ENCODE data around the gene NPLOC4. TPM values are rescaled to one million over a fixed set of nuclear protein-coding genes. Genes with fewer than 3 reads are reported as not detected.

The NPLOC4 gene
- total and polyA plus RNA-seq, 2 of the 13 experiments (the other 11 are each of a cell fraction or from before 2014, with no cell fraction given), result 57.0 to 97.0 TPM

- no peak for TF ChIP-seq CEBPZ (IDR thresholded peaks at IDR 0.05; ENCODE audit: low read length)
These were observed 61.1 kb downstream of the NPLOC4 start (continued) for GRCh38 chr17:81575836-81576235.

- no peak for TF ChIP-seq MAZ (IDR thresholded peaks at IDR 0.05; ENCODE audit: borderline replicate concordance, low read depth, low read length)
- TF ChIP-seq MAZ (CRISPR knock-in tag; IDR thresholded peaks at IDR 0.05; ENCODE audit: low read depth), result no peak
- no peak for TF ChIP-seq MED13 (CRISPR knock-in tag; IDR thresholded peaks at IDR 0.05)
- no peak for TF ChIP-seq ZNF547 (CRISPR knock-in tag; IDR thresholded peaks at IDR 0.05)
- Histone ChIP-seq H3K79me2 (ENCODE audit: insufficient read depth, low read length) (peaks cover 14% of the 10 kb centered on the region), H2AFZ (ENCODE audit: low read length) (no peak overlapping the region), H3K27ac (ENCODE audit: extremely low read length, insufficient read depth, low read length) (no peak overlapping the region), H3K4me1 (ENCODE audit: insufficient read depth, low read length) (peaks cover 34% of the 10 kb centered on the region), H4K20me1 (ENCODE audit: insufficient read depth, low read length) (no peaks in the 10 kb centered on the region; the same call in 1 of the 2 replicates), H3K9me3 (ENCODE audit: low read length) (no peaks in the 10 kb centered on the region), H3K27me3 (ENCODE audit: control insufficient read depth in 1 of 2, insufficient read depth in 2 of 2, low read length in 2 of 2) (no peaks in the 10 kb centered on the region), H3K36me3 (replicated peaks in 1 of 2; ENCODE audit: control insufficient read depth in 1 of 2, insufficient read depth in 2 of 2, low read length in 2 of 2) (peaks cover 33 to 57% of the 10 kb centered on the region in 2 experiments), H3K9ac (ENCODE audit: insufficient read depth, low read depth, low read length) (no peak overlapping the region), H3K4me2 (ENCODE audit: low read depth, low read length) (no peak overlapping the region), H3K4me3 (replicated peaks in 1 of 3; ENCODE audit: insufficient read depth in 1 of 3, low read depth in 2 of 3, low read length in 3 of 3) (no peak overlapping the region)
- no peak for ATAC-seq
- CTCF ChIA-PET (ENCODE audit: low intra/inter-chr PET ratio, low total read pairs), result no interaction called here
- no peak for DNase-seq (ENCODE audit: low spot score)
- intact Hi-C loops (cut with micrococcal nuclease; ENCODE audit: unreplicated experiment), result no loop called here
- in situ Hi-C loops (cut with HindIII; ENCODE audit: extremely low pct_ligation_motif_present, low pct_unique_long_range_greater_than_20kb), result no loop called here
- FAIRE-seq, result no peak
- WGBS (ENCODE audit: low lambda C conversion rate), result 98% methylated on average over 8 of the region's 8 CpGs
- no TSS peak for BruUV-seq (replicated peaks)
- POLR2A ChIA-PET, result no interaction called here
These were observed 62.3 kb downstream of the NPLOC4 start for GRCh38 chr17:81574643-81574956.

Measured in HepG2 (cell line).